Stimulated activated CD4-positive, alpha-beta T cell treated with anti-CD3 and anti-CD28 coated beads, Interleukin-1b, Interleukin-23, amount 100 ng/mL, for 1 hour (primary cell): ENCODE results near the gene TXNRD2.
"Not testable (repeated sequence)": the region's sequence is repeated elsewhere in the genome, so short reads cannot be mapped to it uniquely, and the experiment has no call there.

Source experiments
- DNase-seq, 2 donors: peaks; one replicate each; pipeline ENCODE4 v3.0.0-alpha.2; 2020; ENCODE audit warnings: low read depth in 2 of 2

Gene TXNRD2

GRCh38 chr22:19948057-19948760 is 6.6 kb upstream of the TXNRD2 start:
- DNase-seq: no peak

GRCh38 chr22:19943082-19944026 is 1.7 kb upstream of the TXNRD2 start:
- no peak for DNase-seq

GRCh38 chr22:19942157-19943081 is 801 bp upstream of the TXNRD2 start:
- DNase-seq: no peak

- DNase-seq: no peak
Observed at GRCh38 chr22:19940536-19941364, 868 bp downstream of the TXNRD2 start.

GRCh38 chr22:19937616-19938473 is 3.8 kb downstream of the TXNRD2 start:
- DNase-seq: no peak

- no peak for DNase-seq
Observed at GRCh38 chr22:19936513-19936912, 5.1 kb downstream of the TXNRD2 start.

- DNase-seq: not testable (repeated sequence)
Observed at GRCh38 chr22:19935123-19935718, 6.4 kb downstream of the TXNRD2 start.

- DNase-seq: no peak
Observed at GRCh38 chr22:19933341-19934241, 8.0 kb downstream of the TXNRD2 start.

GRCh38 chr22:19932367-19933206 is 9.0 kb downstream of the TXNRD2 start:
- DNase-seq: no peak

GRCh38 chr22:19931514-19931913 is 10.1 kb downstream of the TXNRD2 start:
- no peak for DNase-seq

- no peak for DNase-seq
Observed at GRCh38 chr22:19930551-19931486, 10.8 kb downstream of the TXNRD2 start.

GRCh38 chr22:19929586-19930550 is 11.8 kb downstream of the TXNRD2 start:
- DNase-seq: no peak

- DNase-seq: no peak
Observed at GRCh38 chr22:19928207-19928606, 13.4 kb downstream of the TXNRD2 start.

- no peak for DNase-seq
Observed at GRCh38 chr22:19927696-19928095, 13.9 kb downstream of the TXNRD2 start.

GRCh38 chr22:19926028-19926427 is 15.6 kb downstream of the TXNRD2 start:
- not testable (repeated sequence) for DNase-seq
